Ovary (tissue), 9 donors: ENCODE measurements around the gene DCAF8L2. TPM values are rescaled to one million over a fixed set of nuclear protein-coding genes. Genes with fewer than 3 reads are reported as not detected.

ENCODE experiments used
- DNase-seq, 5 donors: peaks; one replicate each; pipeline ENCODE4 v3.0.0-alpha.2; 2019 to 2020
- H3K27ac ChIP-seq, 2 donors: fragments of 200-600 bp; one replicate each; pipeline versions ENCODE4 v1.5.1 to v1.8.0; 2019 to 2022
- H3K27me3 ChIP-seq: fragments of 200-600 bp; one replicate; pipeline ENCODE4 v1.8.0; 2022
- H3K36me3 ChIP-seq: fragments of 200-600 bp; sonication (generic); one replicate; pipeline ENCODE4 v1.5.1; 2019
- H3K4me1 ChIP-seq: one replicate; pipeline ENCODE4 v1.8.1; 2013; ENCODE audit warnings: mild to moderate bottlenecking, moderate library complexity; ENCODE audit not compliant: insufficient read depth
- H3K4me3 ChIP-seq: fragments of 200-600 bp; sonication (generic); one replicate; pipeline ENCODE4 v1.5.1; 2017
- H3K9me3 ChIP-seq, 2 donors: fragments of 200-600 bp in 1 of 2; sonication (generic) in 1 of 2; one replicate each; pipeline versions ENCODE4 v1.5.1 to v1.8.1; 2013 to 2019; ENCODE audit warnings: mild to moderate bottlenecking in 1 of 2, moderate library complexity in 1 of 2
- CTCF ChIP-seq, 3 donors: fragments of 450-650 bp in 2 of 3; fragments of 200-600 bp in 1 of 3; IDR thresholded peaks; one replicate each; pipeline versions ENCODE4 v1.5.1 to v1.8.0; 2016 to 2022; ENCODE audit warnings: antibody characterized with exemption in 3 of 3, mild to moderate bottlenecking in 1 of 3
- EP300 ChIP-seq: sonication (generic); formaldehyde crosslinking; IDR thresholded peaks from one replicate; pipeline ENCODE4 v1.6.1; 2017; ENCODE audit warnings: antibody characterized with exemption
- POLR2A ChIP-seq: fragments of 450-650 bp; IDR thresholded peaks from one replicate; pipeline ENCODE4 v1.6.1; 2017; ENCODE audit warnings: antibody characterized with exemption, mild to moderate bottlenecking, moderate library complexity
- WGBS, 3 donors: extraction: QIAGEN DNeasy Blood & Tissue Kit in 1 of 3; methylation state at CpG; one replicate each; pipeline versions ENCODE4 v1.1.5 to v1.1.7; 2013 to 2017; 5-methylcytosine and 5-hydroxymethylcytosine counted together
- intact Hi-C, 4 donors: fragments of 100-400 bp; cut with DNase I; formaldehyde crosslinking; loops; one replicate each; pipeline versions ENCODE4 v1.11.0 to v1.15.1; 2022 to 2023
- polyA plus RNA-seq, 2 donors: library from polyadenylated mRNA; stranded (reverse); fragments of 200-250 nt in 1 of 2; fragments of 350-450 nt in 1 of 2; fragmentation: Illumina TruSeq in 1 of 2; extraction: RNeasy Lipid Tissue Mini Kit (QIAGEN cat#74804) in 1 of 2; gene quantifications; one replicate each; pipeline ENCODE4 v1.2.3, GENCODE V29; 2013 to 2014
- total RNA-seq, 7 donors: library from RNA; depleted of rRNA in 2 of 7; stranded (reverse); fragments of >200 nt in 2 of 7; fragmentation: NEBNext Ultra II Directional in 3 of 7; extraction: Animal tissue kit (Norgen Biotek cat#: 25700) in 3 of 7; gene quantifications; one replicate each; pipeline versions ENCODE4 v1.1.0 to v1.2.4, GENCODE V29; 2016 to 2023
- donor health status: DM: no; HTN: no; CAD: no; lungs with moderate emphysema.
- donor health status: DM: no; HTN: no; CAD: no.
- donor health status: Bipolar disorder and iron deficiency.
- donor health status: DM: yes; HTN: yes; CAD: no.
- donor health status: DM: no; HTN: no; CAD: no.
- donor health status: DM: yes; HTN: yes; CAD: no.

The DCAF8L2 gene
- total and polyA plus RNA-seq, 9 donors: 0.27 to 10.1 (median 1.1) TPM; not detected in 2

GRCh38 chrX:27608671-27609070, 18.5 kb downstream of the DCAF8L2 start:
- TF ChIP-seq CTCF (IDR thresholded peaks at IDR 0.05) (no peak), EP300 (no peak), POLR2A (no peak)

GRCh38 chrX:27619459-27619858, 29.3 kb downstream of the DCAF8L2 start:
- intact Hi-C loops: no loop called here
- Histone ChIP-seq H3K9me3 (no peaks in the 10 kb centered on the region), H3K27ac (no peak overlapping the region), H3K36me3 (no peaks in the 10 kb centered on the region), H3K4me3 (no peak overlapping the region), H3K4me1 (no peaks in the 10 kb centered on the region), H3K27me3 (no peaks in the 10 kb centered on the region)
- 45 to 57% (median 53%) methylated on average over 1 of the region's 1 CpG for whole genome bisulfite sequencing, 3 donors
- no peak for DNase-seq
- TF ChIP-seq CTCF (IDR thresholded peaks at IDR 0.05) (no peak), POLR2A (no peak), EP300 (no peak)

More at GRCh38 chrX:27608671-27609070, 18.5 kb downstream of the DCAF8L2 start:
- no peak for DNase-seq
- Histone ChIP-seq H3K9me3 (no peaks in the 10 kb centered on the region), H3K4me3 (no peak overlapping the region), H3K36me3 (no peaks in the 10 kb centered on the region), H3K27me3 (no peaks in the 10 kb centered on the region), H3K27ac (no peak overlapping the region), H3K4me1 (no peaks in the 10 kb centered on the region)
- WGBS, 3 donors: 64 to 73% (median 72%) methylated on average over 4 of the region's 4 CpGs
- intact Hi-C loops: no loop called here

- DNase-seq: no peak
- Histone ChIP-seq H3K9me3 (no peaks in the 10 kb centered on the region), H3K4me1 (no peaks in the 10 kb centered on the region), H3K27ac (no peak overlapping the region), H3K27me3 (no peaks in the 10 kb centered on the region), H3K36me3 (no peaks in the 10 kb centered on the region), H3K4me3 (no peak overlapping the region)
- no peak for TF ChIP-seq EP300
- no peak for TF ChIP-seq POLR2A
- no peak for TF ChIP-seq CTCF (IDR thresholded peaks at IDR 0.05)
- intact Hi-C loops: no loop called here
- WGBS, 3 donors: 32 to 44% (median 39%) methylated on average over 2 of the region's 2 CpGs
Observed at GRCh38 chrX:27619975-27620374, 29.8 kb downstream of the DCAF8L2 start.

GRCh38 chrX:27622883-27623282, 32.7 kb downstream of the DCAF8L2 start:
- no peaks in the 10 kb centered on the region for H3K27me3 ChIP-seq
- DNase-seq: no peak
- no peaks in the 10 kb centered on the region for H3K36me3 ChIP-seq
- H3K4me1 ChIP-seq: no peaks in the 10 kb centered on the region
- intact Hi-C loops: no loop called here
- no peaks in the 10 kb centered on the region for H3K9me3 ChIP-seq
- H3K27ac ChIP-seq: no peak overlapping the region
- TF ChIP-seq CTCF (IDR thresholded peaks at IDR 0.05) (no peak), EP300 (no peak)
- H3K4me3 ChIP-seq: no peak overlapping the region

- H3K27ac ChIP-seq: no peak overlapping the region
- H3K27me3 ChIP-seq: no peaks in the 10 kb centered on the region
- intact Hi-C loops: no loop called here
- H3K4me1 ChIP-seq: no peaks in the 10 kb centered on the region
- no peak for DNase-seq
- H3K9me3 ChIP-seq: no peaks in the 10 kb centered on the region
- no peak overlapping the region for H3K4me3 ChIP-seq
- TF ChIP-seq EP300 (no peak), CTCF (IDR thresholded peaks at IDR 0.05) (no peak)
- H3K36me3 ChIP-seq: no peaks in the 10 kb centered on the region
- 75 to 81% (median 79%) methylated on average over 3 of the region's 3 CpGs for WGBS, 3 donors
Observed at GRCh38 chrX:27626066-27626465, 35.9 kb downstream of the DCAF8L2 start.
